Neural crest cell (in vitro differentiated cells): ENCODE measurements around the gene RNF114. TPM values are rescaled to one million over a fixed set of nuclear protein-coding genes. Genes with fewer than 3 reads are reported as not detected.
A peak's percentile ranks its signal among the peaks of the same experiment; 100 is the strongest.
"Not testable (repeated sequence)": the region's sequence is repeated elsewhere in the genome, so short reads cannot be mapped to it uniquely, and the experiment has no call there.

ENCODE experiments used
- DNase-seq: peaks from one replicate; pipeline ENCODE4 v3.0.0; 2021; ENCODE audit warnings: low read depth, mixed read lengths, low spot score
- H3K27ac Mint-ChIP-seq: one replicate; pipeline ENCODE4 v1.8.0; 2021; ENCODE audit warnings: mild to moderate bottlenecking, mixed read lengths; ENCODE audit not compliant: unreplicated experiment
- H3K27me3 Mint-ChIP-seq: 2 replicates; pipeline ENCODE4 v1.8.0; 2021; ENCODE audit warnings: low read depth, mild to moderate bottlenecking, mixed read lengths
- H3K36me3 Mint-ChIP-seq: 2 replicates; pipeline ENCODE4 v1.8.0; 2021; ENCODE audit warnings: low read depth, mild to moderate bottlenecking, mixed read lengths
- H3K4me1 Mint-ChIP-seq: 2 replicates; pipeline ENCODE4 v1.8.0; 2021; ENCODE audit warnings: mixed read lengths
- H3K4me3 Mint-ChIP-seq: one replicate; pipeline ENCODE4 v1.8.0; 2021; ENCODE audit warnings: mild to moderate bottlenecking, mixed read lengths
- H3K9me3 Mint-ChIP-seq: 2 replicates; pipeline ENCODE4 v1.8.0; 2021; ENCODE audit warnings: mixed read lengths
- total RNA-seq: library from RNA; stranded (reverse); gene quantifications from 2 replicates; pipeline ENCODE4 v1.2.1, GENCODE V29; 2021
- TF ChIP-seq, protein P1 (sequence below): fragments of 200-600 bp; sonication (generic); conservative IDR thresholded peaks from 2 replicates; pipeline ENCODE4 v1.5.0; 2021; ENCODE audit warnings: antibody characterized with exemption, mild to moderate bottlenecking

Gene RNF114
- total RNA-seq, 1 donor from 2014 or later = 53.0 TPM

DNA sequence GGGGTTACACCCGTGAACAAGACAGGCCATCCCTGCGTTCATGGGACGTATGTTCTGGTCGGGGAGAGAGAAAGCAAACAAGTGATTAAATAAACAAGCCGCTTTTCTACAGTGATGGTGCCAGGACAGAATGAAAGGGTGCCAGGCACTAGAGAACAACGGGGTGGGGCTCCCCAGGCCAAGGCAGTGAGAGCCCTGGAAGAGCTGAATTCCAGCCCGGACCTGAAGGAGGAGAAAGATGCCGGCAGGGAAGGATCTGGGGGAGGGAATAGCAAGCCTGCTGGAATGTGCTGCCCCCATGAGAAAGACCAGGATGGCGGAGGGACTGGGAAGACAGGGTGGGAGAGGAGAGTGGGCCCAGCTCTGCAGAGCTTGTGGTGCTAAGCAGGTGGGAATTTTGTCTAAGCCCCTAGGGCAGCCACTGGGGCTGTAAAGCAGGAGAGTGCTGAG lies 54.1 kb downstream of the RNF114 start:
- peaks cover 68% of the 10 kb centered on the region for H3K4me1 Mint-ChIP-seq
- no peaks in the 10 kb centered on the region for H3K36me3 Mint-ChIP-seq

DNA sequence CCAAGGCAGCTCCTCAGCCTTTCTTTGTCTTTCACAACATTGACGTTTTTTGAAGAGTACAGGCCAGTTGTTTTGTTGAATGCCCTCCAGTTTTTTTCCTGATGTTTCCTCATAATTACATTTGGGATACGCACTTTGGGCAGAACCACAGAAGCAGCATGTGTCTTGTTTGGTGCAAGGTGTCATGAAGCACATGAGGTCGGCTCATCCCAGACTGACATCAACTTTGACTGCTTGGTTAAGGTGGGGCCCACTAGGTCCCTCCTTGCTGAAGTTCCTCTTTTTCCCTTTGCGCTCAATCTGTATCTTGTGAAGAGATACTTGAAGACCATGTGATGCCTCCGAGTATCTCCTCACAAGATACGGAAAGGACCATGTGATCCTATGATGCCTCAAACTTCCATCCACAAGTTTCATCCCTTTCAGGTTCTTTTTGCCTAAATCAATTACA lies 57.1 kb downstream of the RNF114 start:
- no peaks in the 10 kb centered on the region for H3K36me3 Mint-ChIP-seq
- no peaks in the 10 kb centered on the region for H3K9me3 Mint-ChIP-seq
- TF ChIP-seq, protein P1, sequence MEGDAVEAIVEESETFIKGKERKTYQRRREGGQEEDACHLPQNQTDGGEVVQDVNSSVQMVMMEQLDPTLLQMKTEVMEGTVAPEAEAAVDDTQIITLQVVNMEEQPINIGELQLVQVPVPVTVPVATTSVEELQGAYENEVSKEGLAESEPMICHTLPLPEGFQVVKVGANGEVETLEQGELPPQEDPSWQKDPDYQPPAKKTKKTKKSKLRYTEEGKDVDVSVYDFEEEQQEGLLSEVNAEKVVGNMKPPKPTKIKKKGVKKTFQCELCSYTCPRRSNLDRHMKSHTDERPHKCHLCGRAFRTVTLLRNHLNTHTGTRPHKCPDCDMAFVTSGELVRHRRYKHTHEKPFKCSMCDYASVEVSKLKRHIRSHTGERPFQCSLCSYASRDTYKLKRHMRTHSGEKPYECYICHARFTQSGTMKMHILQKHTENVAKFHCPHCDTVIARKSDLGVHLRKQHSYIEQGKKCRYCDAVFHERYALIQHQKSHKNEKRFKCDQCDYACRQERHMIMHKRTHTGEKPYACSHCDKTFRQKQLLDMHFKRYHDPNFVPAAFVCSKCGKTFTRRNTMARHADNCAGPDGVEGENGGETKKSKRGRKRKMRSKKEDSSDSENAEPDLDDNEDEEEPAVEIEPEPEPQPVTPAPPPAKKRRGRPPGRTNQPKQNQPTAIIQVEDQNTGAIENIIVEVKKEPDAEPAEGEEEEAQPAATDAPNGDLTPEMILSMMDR = no peak
- H3K27ac Mint-ChIP-seq = no peak overlapping the region
- peaks cover 54% of the 10 kb centered on the region for H3K4me1 Mint-ChIP-seq
- no peak overlapping the region for H3K4me3 Mint-ChIP-seq
- DNase-seq = no peak
- H3K27me3 Mint-ChIP-seq = no peaks in the 10 kb centered on the region

More for the DNA sequence above, 54.1 kb downstream of the RNF114 start:
- Mint-ChIP-seq H3K9me3 (no peaks in the 10 kb centered on the region), H3K27ac (peak overlapping the region; percentile 98), H3K4me3 (peak overlapping the region; percentile 73), H3K27me3 (no peaks in the 10 kb centered on the region)
- TF ChIP-seq, protein P1 = no peak
- no peak for DNase-seq

DNA sequence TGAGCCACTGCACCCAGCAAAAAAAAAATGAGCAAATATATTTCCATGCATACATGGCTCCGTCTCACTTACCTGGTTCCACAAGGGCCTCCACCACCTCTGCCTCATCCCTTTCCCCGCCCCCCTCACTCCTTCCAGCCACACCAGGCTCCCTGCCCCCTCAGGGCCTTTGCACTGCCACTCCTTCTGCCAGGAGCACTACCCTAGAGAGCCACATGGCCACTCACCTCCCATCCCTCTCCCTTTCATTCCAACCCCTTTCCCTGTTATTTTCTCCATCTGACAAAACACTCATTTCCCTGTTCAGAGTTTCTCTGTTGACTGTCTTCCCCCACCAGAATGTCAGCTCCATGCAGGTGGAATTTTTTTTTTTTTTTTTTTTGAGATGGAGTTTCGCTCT lies 59.4 kb downstream of the RNF114 start:
- no peaks in the 10 kb centered on the region for H3K27me3 Mint-ChIP-seq
- DNase-seq = no peak
- TF ChIP-seq, protein P1 = no peak
- H3K4me1 Mint-ChIP-seq = peaks cover 34% of the 10 kb centered on the region
- no peaks in the 10 kb centered on the region for H3K9me3 Mint-ChIP-seq
- H3K27ac Mint-ChIP-seq = no peak overlapping the region
- H3K36me3 Mint-ChIP-seq = no peaks in the 10 kb centered on the region
- H3K4me3 Mint-ChIP-seq = no peak overlapping the region

DNA sequence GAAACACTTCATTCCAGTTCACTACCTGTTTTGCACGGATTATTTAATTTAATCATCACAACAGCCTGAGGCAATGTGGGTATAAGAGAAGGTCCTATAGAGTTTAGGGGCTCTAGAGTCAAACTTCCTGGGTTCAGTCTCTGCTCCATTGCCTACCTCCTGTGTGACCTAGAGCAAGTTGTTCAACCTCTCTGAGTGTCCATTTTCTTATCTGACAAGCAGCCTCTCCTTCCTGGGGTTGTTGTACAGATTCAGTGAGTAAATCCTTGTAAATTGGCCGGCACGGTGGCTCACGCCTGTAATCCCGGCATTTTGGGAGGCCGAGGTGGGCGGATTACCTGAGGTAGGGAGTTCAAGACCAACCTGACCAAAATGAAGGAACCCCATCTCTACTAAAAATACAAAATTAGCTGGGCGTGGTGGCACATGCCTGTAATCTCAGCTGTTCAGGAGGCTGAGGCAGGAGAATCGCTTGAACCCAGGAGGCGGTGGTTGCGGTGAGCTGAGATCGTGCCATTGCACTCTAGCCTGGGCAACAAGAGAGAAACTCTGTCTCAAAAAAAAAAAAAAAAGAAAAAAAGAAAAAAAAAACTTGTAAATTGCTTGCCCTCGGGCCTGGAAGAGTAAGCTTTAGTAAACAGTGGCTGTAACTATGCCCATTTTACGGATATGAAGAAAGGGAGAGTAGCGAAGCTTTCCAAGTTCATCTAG lies 62.4 kb downstream of the RNF114 start:
- not testable (repeated sequence) for DNase-seq, H3K36me3 Mint-ChIP-seq, H3K27me3 Mint-ChIP-seq, H3K9me3 Mint-ChIP-seq, H3K4me3 Mint-ChIP-seq
- Mint-ChIP-seq H3K27ac (peak overlapping the region; percentile 70), H3K4me1 (peaks cover 22% of the 10 kb centered on the region)

DNA sequence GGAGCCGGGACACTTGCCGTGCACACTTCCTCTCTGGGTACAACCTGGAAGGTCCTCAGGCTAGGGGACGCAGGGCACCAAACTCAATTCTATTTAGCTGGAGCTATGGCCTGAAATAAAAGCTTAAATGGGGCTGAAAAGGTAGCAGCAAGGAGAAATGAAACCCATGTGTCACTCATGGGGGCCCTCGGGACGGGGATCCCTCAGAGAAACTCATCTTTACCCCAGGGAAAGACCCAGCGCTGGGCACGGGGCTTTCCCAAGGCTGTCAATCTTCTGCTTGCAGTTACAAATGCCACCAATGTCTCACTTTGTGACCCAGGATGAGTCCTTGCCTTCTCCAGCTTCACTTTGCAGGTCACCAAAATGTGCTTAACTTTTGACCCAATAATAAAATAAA lies 63.1 kb downstream of the RNF114 start:
- TF ChIP-seq, protein P1 = no peak
- no peaks in the 10 kb centered on the region for H3K36me3 Mint-ChIP-seq
- no peak overlapping the region for H3K4me3 Mint-ChIP-seq
- H3K27ac Mint-ChIP-seq = peak overlapping the region; percentile 43
- H3K27me3 Mint-ChIP-seq = no peaks in the 10 kb centered on the region
- no peaks in the 10 kb centered on the region for H3K9me3 Mint-ChIP-seq
- DNase-seq = no peak
- H3K4me1 Mint-ChIP-seq = peaks cover 18% of the 10 kb centered on the region

DNA sequence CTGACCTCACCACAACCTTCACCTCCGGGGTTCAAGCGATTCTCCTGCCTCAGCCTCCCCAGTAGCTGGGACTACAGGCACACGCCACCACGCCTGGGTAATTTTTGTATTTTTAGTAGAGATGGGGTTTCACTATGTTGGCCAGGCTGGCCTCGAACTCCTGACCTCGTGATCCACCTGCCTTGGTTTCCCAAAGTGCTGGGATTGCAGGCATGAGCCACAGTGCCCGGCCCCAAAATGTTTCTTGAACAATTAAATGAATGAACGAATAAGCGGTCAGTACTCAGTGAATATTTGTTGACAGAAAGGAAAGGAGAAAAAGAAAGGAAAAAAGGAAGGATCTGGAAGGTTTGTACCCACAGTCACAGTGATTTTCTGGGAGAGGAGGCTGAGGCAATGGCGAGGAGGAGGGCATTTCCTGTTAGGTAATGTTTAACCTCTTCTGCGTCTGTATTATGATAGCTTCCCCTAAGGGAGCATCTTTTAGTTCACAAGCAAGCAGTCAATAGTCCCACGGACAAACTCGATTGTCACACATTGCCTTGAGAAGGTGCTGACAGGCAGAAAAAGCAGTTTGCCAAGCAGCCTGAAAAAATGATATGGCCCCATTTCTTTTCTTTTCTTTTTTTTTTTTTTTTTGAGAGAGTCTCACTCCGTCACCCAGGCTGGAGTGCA lies 64.5 kb downstream of the RNF114 start:
- H3K4me3 Mint-ChIP-seq, H3K36me3 Mint-ChIP-seq, H3K27me3 Mint-ChIP-seq, H3K27ac Mint-ChIP-seq, DNase-seq, H3K9me3 Mint-ChIP-seq: not testable (repeated sequence)
- H3K4me1 Mint-ChIP-seq = peaks cover 22% of the 10 kb centered on the region
